GM18867 (cell line): ENCODE measurements around the gene GNAT1.

Source experiments
- ATAC-seq: cut with Tn5 transposase; IDR thresholded peaks from one replicate; pipeline ENCODE4 v1.9.1; 2021; ENCODE audit warnings: mild to moderate bottlenecking, moderate library complexity; ENCODE audit not compliant: unreplicated experiment

Gene GNAT1

GRCh38 chr3:50174947-50175524 lies 16.4 kb upstream of the GNAT1 start:
- ATAC-seq = no peak

GRCh38 chr3:50177346-50177745 lies 14.1 kb upstream of the GNAT1 start:
- no peak for ATAC-seq

GRCh38 chr3:50179710-50180109 lies 11.7 kb upstream of the GNAT1 start:
- ATAC-seq = no peak

GRCh38 chr3:50181985-50182384 lies 9.4 kb upstream of the GNAT1 start:
- ATAC-seq = no peak

GRCh38 chr3:50182533-50183099 lies 8.8 kb upstream of the GNAT1 start:
- no peak for ATAC-seq

- no peak for ATAC-seq
Measured at GRCh38 chr3:50183755-50184154, 7.7 kb upstream of the GNAT1 start.

GRCh38 chr3:50184242-50184978 lies 7.0 kb upstream of the GNAT1 start:
- ATAC-seq = no peak

- no peak for ATAC-seq
Measured at GRCh38 chr3:50185230-50185629, 6.2 kb upstream of the GNAT1 start.

- ATAC-seq = no peak
Measured at GRCh38 chr3:50186096-50186495, 5.3 kb upstream of the GNAT1 start.

GRCh38 chr3:50187750-50188149 lies 3.7 kb upstream of the GNAT1 start:
- no peak for ATAC-seq

GRCh38 chr3:50189274-50189673 lies 2.1 kb upstream of the GNAT1 start:
- ATAC-seq = peak; percentile 45

GRCh38 chr3:50189989-50190388 lies 1.4 kb upstream of the GNAT1 start:
- no peak for ATAC-seq

- no peak for ATAC-seq
Measured at GRCh38 chr3:50192124-50192523, 714 bp downstream of the GNAT1 start.

- ATAC-seq = no peak
Measured at GRCh38 chr3:50192689-50193141, 1.3 kb downstream of the GNAT1 start.

- no peak for ATAC-seq
Measured at GRCh38 chr3:50193286-50193685, 1.9 kb downstream of the GNAT1 start.

GRCh38 chr3:50193746-50194127 lies 2.3 kb downstream of the GNAT1 start:
- no peak for ATAC-seq

- ATAC-seq = no peak
Measured at GRCh38 chr3:50194128-50194902, 2.9 kb downstream of the GNAT1 start.

- ATAC-seq = no peak
Measured at GRCh38 chr3:50194903-50195500, 3.6 kb downstream of the GNAT1 start.

GRCh38 chr3:50195501-50196252 lies 4.3 kb downstream of the GNAT1 start:
- no peak for ATAC-seq

GRCh38 chr3:50196253-50196801 lies 4.9 kb downstream of the GNAT1 start:
- no peak for ATAC-seq
